GM19239 (cell line): Measurements from ENCODE around the gene PLEKHS1.

Experiments
- DNase-seq: peaks from one replicate; pipeline ENCODE4 v3.0.0; 2011; ENCODE audit warnings: low spot score; ENCODE audit not compliant: insufficient read length
- FAIRE-seq: peaks from 2 replicates; lab custom pipeline; 2011; peaks lifted over from hg19 to GRCh38; lab: Jason Lieb, UNC

The PLEKHS1 gene

GRCh38 chr10:113751181-113751732 lies at the start of gene PLEKHS1:
Gene PLEKHS1 (plus strand): TSS chr10:113751682. CDS start chr10:113755278, 3,596 bp downstream.
- no peak for FAIRE-seq
- DNase-seq: no peak

GRCh38 chr10:113704637-113705343 lies 46.7 kb upstream of the PLEKHS1 start:
- no peak for DNase-seq
- no peak for FAIRE-seq

- FAIRE-seq (no peak), DNase-seq (no peak)
Observed at GRCh38 chr10:113705344-113705652, 46.2 kb upstream of the PLEKHS1 start.

GRCh38 chr10:113706623-113707022 lies 44.9 kb upstream of the PLEKHS1 start:
- DNase-seq (no peak), FAIRE-seq (no peak)

- DNase-seq: no peak
- FAIRE-seq: no peak
Observed at GRCh38 chr10:113708640-113709039, 42.8 kb upstream of the PLEKHS1 start.

- DNase-seq (no peak), FAIRE-seq (no peak)
Observed at GRCh38 chr10:113709221-113709838, 42.2 kb upstream of the PLEKHS1 start.

- no peak for FAIRE-seq
Observed at GRCh38 chr10:113711142-113711541, 40.3 kb upstream of the PLEKHS1 start.

GRCh38 chr10:113712024-113712423 lies 39.5 kb upstream of the PLEKHS1 start:
- DNase-seq (no peak), FAIRE-seq (no peak)

More at GRCh38 chr10:113711142-113711541, 40.3 kb upstream of the PLEKHS1 start:
- no peak for DNase-seq

- DNase-seq (no peak), FAIRE-seq (no peak)
Observed at GRCh38 chr10:113712755-113713639, 38.5 kb upstream of the PLEKHS1 start.

- DNase-seq: no peak
- no peak for FAIRE-seq
Observed at GRCh38 chr10:113713640-113713982, 37.9 kb upstream of the PLEKHS1 start.

- FAIRE-seq (no peak), DNase-seq (no peak)
Observed at GRCh38 chr10:113716109-113716910, 35.2 kb upstream of the PLEKHS1 start.

- no peak for DNase-seq
- no peak for FAIRE-seq
Observed at GRCh38 chr10:113718969-113719822, 32.3 kb upstream of the PLEKHS1 start.

GRCh38 chr10:113720386-113720785 lies 31.1 kb upstream of the PLEKHS1 start:
- no peak for FAIRE-seq
- no peak for DNase-seq

- no peak for FAIRE-seq
- no peak for DNase-seq
Observed at GRCh38 chr10:113732160-113732881, 19.2 kb upstream of the PLEKHS1 start.

- DNase-seq (no peak), FAIRE-seq (no peak)
Observed at GRCh38 chr10:113732966-113733365, 18.5 kb upstream of the PLEKHS1 start.

- DNase-seq: no peak
Observed at GRCh38 chr10:113733635-113734034, 17.8 kb upstream of the PLEKHS1 start.

GRCh38 chr10:113735913-113736312 lies 15.6 kb upstream of the PLEKHS1 start:
- FAIRE-seq (no peak), DNase-seq (no peak)

More at GRCh38 chr10:113733635-113734034, 17.8 kb upstream of the PLEKHS1 start:
- no peak for FAIRE-seq

GRCh38 chr10:113736576-113736975 lies 14.9 kb upstream of the PLEKHS1 start:
- DNase-seq: no peak
- no peak for FAIRE-seq
